SJSA1 (cell line): ENCODE results near the gene CELF5. TPM values are rescaled to one million over a fixed set of nuclear protein-coding genes. Genes with fewer than 3 reads are reported as not detected.
A peak's percentile ranks its signal among the peaks of the same experiment; 100 is the strongest.

Source experiments
- DNase-seq, 2 experiments: peaks; one replicate each; pipeline ENCODE4 v3.0.0-alpha.2; 2015 to 2020; ENCODE audit warnings: low spot score in 2 of 2, low read depth in 1 of 2
- H3K27ac ChIP-seq: fragments of 250-450 bp; sonication (Bioruptor Pico); 2 replicates; pipeline ENCODE4 v1.5.1; 2020; ENCODE audit warnings: mild to moderate bottlenecking, moderate library complexity
- H3K27me3 ChIP-seq: fragments of 250-450 bp; sonication (Bioruptor Pico); replicated peaks from 2 replicates; pipeline ENCODE4 v1.5.1; 2020; ENCODE audit warnings: mild to moderate bottlenecking, moderate library complexity
- H3K36me3 ChIP-seq: fragments of 250-450 bp; sonication (Bioruptor Pico); 2 replicates; pipeline ENCODE4 v1.5.1; 2020; ENCODE audit warnings: mild to moderate bottlenecking
- H3K4me1 ChIP-seq: fragments of 250-450 bp; sonication (Bioruptor Pico); replicated peaks from 2 replicates; pipeline ENCODE4 v1.6.1; 2021; ENCODE audit warnings: mild to moderate bottlenecking
- H3K4me3 ChIP-seq: fragments of 250-450 bp; sonication (Bioruptor Pico); 2 replicates; pipeline ENCODE4 v1.5.1; 2020; ENCODE audit warnings: mild to moderate bottlenecking
- H3K9me3 ChIP-seq: fragments of 250-450 bp; sonication (Bioruptor Pico); replicated peaks from 2 replicates; pipeline ENCODE4 v1.5.1; 2020; ENCODE audit warnings: mild to moderate bottlenecking
- total RNA-seq: library from RNA; depleted of rRNA; stranded (reverse); fragments of >200 nt; shearing (Covaris generic); gene quantifications from 2 replicates; pipeline ENCODE4 v1.2.3, GENCODE V29; 2014; rRNA removed

Gene CELF5
- 2.2 TPM in 1 of 2 replicates, not detected in the other for total RNA-seq

GRCh38 chr19:3224346-3225168 lies at the start of gene CELF5:
Gene CELF5 (plus strand): TSS chr19:3224661. CDS start chr19:3224740, 79 bp downstream.
- H3K36me3 ChIP-seq = no peaks in the 10 kb centered on the region
- no peaks in the 10 kb centered on the region; the same call in none of the 2 replicates for H3K4me1 ChIP-seq
- no peak within 1 kb of the TSS for H3K27ac ChIP-seq
- peaks cover 25% of the 10 kb centered on the region for H3K27me3 ChIP-seq
- no peaks in the 10 kb centered on the region for H3K9me3 ChIP-seq
- H3K4me3 ChIP-seq = peak within 1 kb of the TSS; percentile 27
- no peak for DNase-seq

DNA sequence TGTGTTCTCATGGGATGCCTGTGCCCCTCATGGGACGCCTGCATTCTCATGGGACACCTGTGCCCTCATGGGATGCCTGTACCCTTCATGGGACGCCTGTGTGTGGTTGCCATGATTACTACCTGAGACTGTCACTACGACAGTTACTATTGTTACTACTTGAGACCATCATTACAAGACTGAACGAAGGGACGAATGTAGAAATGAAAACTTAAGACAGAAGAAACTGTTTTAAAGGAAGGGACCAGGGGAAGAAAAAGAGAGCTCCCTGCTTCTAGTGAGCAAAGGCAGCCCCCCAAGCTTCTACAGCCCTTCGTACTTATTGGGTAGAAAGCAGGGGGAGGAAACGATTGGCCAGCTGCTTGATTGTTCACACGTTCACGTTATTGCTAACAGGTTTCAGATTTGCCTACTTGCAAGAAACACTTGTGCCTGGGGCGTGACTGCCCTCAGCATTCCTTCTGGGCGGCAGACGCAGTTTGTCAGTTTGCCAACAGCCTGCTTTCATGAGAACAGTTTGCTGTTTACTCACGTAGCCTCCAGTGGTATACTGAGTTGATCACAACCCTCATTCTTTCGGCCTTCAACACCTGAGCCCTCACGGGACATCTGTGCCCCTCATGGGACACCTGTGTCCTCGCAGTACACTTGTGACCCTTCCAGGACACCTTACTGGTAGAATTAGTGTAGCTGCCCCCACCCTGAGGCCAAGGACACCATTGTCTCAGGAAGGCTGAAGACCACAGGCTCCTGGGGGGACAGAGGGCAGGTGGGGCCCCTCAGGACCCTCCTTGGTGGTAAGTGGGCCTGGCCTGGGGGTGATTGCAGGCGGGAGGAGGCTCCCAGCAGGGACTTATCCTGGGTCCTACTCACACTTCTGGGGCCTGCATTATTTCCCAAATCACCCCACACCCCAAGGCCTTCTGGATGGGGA lies 48.4 kb upstream of the CELF5 start:
- no peaks in the 10 kb centered on the region for H3K27me3 ChIP-seq
- H3K27ac ChIP-seq = peak overlapping the region; percentile 86
- H3K4me1 ChIP-seq = peaks cover 19% of the 10 kb centered on the region
- H3K36me3 ChIP-seq = no peaks in the 10 kb centered on the region
- no peaks in the 10 kb centered on the region for H3K9me3 ChIP-seq
- DNase-seq = peak; percentile 64 to 86
- no peak overlapping the region for H3K4me3 ChIP-seq

- no peaks in the 10 kb centered on the region for H3K27me3 ChIP-seq
- no peaks in the 10 kb centered on the region for H3K36me3 ChIP-seq
- peaks cover 19% of the 10 kb centered on the region for H3K4me1 ChIP-seq
- H3K27ac ChIP-seq = peak overlapping the region; percentile 86
- H3K4me3 ChIP-seq = no peak overlapping the region
- peak; percentile 72 to 87 for DNase-seq
- no peaks in the 10 kb centered on the region for H3K9me3 ChIP-seq
Observed at GRCh38 chr19:3176715-3177501, 47.6 kb upstream of the CELF5 start.

GRCh38 chr19:3178377-3178972 lies 46.0 kb upstream of the CELF5 start, which contains the start of gene S1PR4:
Gene S1PR4 (plus strand): TSS chr19:3178769. CDS start chr19:3178793, 24 bp downstream.
- Histone ChIP-seq H3K9me3 (no peaks in the 10 kb centered on the region), H3K27me3 (no peaks in the 10 kb centered on the region), H3K36me3 (no peaks in the 10 kb centered on the region), H3K27ac (no peak within 1 kb of the TSS), H3K4me3 (no peak within 1 kb of the TSS), H3K4me1 (peaks cover 19% of the 10 kb centered on the region)
- DNase-seq = peak in 1 of 2 experiments; percentile 47

- Histone ChIP-seq H3K9me3 (no peaks in the 10 kb centered on the region), H3K27me3 (no peaks in the 10 kb centered on the region), H3K4me3 (no peak overlapping the region), H3K27ac (no peak overlapping the region), H3K4me1 (peaks cover 19% of the 10 kb centered on the region), H3K36me3 (no peaks in the 10 kb centered on the region)
- peak in 1 of 2 experiments; percentile 45 for DNase-seq
Observed at GRCh38 chr19:3178973-3179738, 45.3 kb upstream of the CELF5 start.

- no peak for DNase-seq
- H3K36me3 ChIP-seq = no peaks in the 10 kb centered on the region
- no peaks in the 10 kb centered on the region for H3K9me3 ChIP-seq
- no peaks in the 10 kb centered on the region for H3K27me3 ChIP-seq
- H3K4me3 ChIP-seq = no peak overlapping the region
- peaks cover 20% of the 10 kb centered on the region for H3K4me1 ChIP-seq
- H3K27ac ChIP-seq = no peak overlapping the region
Observed at GRCh38 chr19:3179739-3180293, 44.6 kb upstream of the CELF5 start.

GRCh38 chr19:3183721-3184641 lies 40.5 kb upstream of the CELF5 start:
- Histone ChIP-seq H3K9me3 (no peaks in the 10 kb centered on the region), H3K27ac (no peak overlapping the region), H3K27me3 (no peaks in the 10 kb centered on the region), H3K4me1 (peaks cover 26% of the 10 kb centered on the region), H3K36me3 (peaks cover 32% of the 10 kb centered on the region), H3K4me3 (no peak overlapping the region)
- no peak for DNase-seq

GRCh38 chr19:3184847-3185460 lies 39.5 kb upstream of the CELF5 start:
- no peaks in the 10 kb centered on the region for H3K9me3 ChIP-seq
- peak in 1 of 2 experiments; percentile 72 for DNase-seq
- H3K36me3 ChIP-seq = peaks cover 42% of the 10 kb centered on the region
- peak overlapping the region; percentile 45 for H3K27ac ChIP-seq
- H3K4me1 ChIP-seq = peaks cover 35% of the 10 kb centered on the region
- H3K27me3 ChIP-seq = no peaks in the 10 kb centered on the region
- peak overlapping the region; percentile 98 for H3K4me3 ChIP-seq

DNA sequence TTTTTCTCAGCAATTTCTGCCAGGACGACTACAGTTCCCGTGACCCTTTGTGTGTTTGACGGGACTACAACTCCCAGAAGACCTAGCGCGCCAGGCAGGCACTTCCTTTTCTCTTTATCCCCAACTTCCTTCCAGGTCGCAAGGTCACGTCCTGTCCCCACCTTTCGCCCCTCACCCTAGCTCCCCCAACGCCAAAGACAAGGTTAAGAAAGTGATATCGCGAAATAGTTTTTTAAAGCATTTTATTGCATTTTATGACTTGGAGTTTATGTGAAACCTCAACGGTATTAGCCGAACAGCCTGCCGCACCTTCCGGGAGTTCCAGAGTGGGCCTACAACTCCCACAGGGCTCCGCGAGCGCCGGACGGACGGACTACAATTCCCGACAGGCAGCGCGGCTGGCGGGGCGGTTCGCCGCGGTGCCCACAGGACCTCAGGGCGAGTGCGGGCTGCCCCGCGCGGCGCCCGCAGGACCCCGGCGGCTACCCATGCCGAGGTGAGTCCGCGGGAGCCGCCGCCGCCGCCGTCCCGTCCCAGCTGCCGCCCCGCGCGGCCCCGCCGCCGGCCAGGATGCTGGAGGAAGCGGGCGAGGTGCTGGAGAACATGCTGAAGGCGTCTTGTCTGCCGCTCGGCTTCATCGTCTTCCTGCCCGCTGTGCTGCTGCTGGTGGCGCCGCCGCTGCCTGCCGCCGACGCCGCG lies 38.9 kb upstream of the CELF5 start, which contains the start of gene NCLN:
Gene NCLN, plus strand, starts transcription at position 470 of the 699 bp plus-strand sequence. Its CDS starts 101 bp downstream, at position 571.
- Histone ChIP-seq H3K9me3 (no peaks in the 10 kb centered on the region), H3K36me3 (peaks cover 47% of the 10 kb centered on the region), H3K27me3 (no peaks in the 10 kb centered on the region), H3K4me3 (peak within 1 kb of the TSS; percentile 98), H3K27ac (peak within 1 kb of the TSS; percentile 45), H3K4me1 (peaks cover 42% of the 10 kb centered on the region)
- peak; percentile 95 to 99 for DNase-seq

GRCh38 chr19:3186160-3186688 lies 38.2 kb upstream of the CELF5 start:
- Histone ChIP-seq H3K9me3 (no peaks in the 10 kb centered on the region), H3K27ac (peak overlapping the region; percentile 40), H3K36me3 (peaks cover 47% of the 10 kb centered on the region), H3K4me1 (peaks cover 47% of the 10 kb centered on the region), H3K27me3 (no peaks in the 10 kb centered on the region), H3K4me3 (peak overlapping the region; percentile 98)
- DNase-seq = no peak
